NAMALWA (cell line): ENCODE measurements around the gene PPP2R5D.
A peak's percentile ranks its signal among the peaks of the same experiment; 100 is the strongest.

Experiments
- DNase-seq: peaks from one replicate; pipeline ENCODE4 v3.0.0-alpha.2; 2015; ENCODE audit warnings: low spot score

PPP2R5D gene

DNA sequence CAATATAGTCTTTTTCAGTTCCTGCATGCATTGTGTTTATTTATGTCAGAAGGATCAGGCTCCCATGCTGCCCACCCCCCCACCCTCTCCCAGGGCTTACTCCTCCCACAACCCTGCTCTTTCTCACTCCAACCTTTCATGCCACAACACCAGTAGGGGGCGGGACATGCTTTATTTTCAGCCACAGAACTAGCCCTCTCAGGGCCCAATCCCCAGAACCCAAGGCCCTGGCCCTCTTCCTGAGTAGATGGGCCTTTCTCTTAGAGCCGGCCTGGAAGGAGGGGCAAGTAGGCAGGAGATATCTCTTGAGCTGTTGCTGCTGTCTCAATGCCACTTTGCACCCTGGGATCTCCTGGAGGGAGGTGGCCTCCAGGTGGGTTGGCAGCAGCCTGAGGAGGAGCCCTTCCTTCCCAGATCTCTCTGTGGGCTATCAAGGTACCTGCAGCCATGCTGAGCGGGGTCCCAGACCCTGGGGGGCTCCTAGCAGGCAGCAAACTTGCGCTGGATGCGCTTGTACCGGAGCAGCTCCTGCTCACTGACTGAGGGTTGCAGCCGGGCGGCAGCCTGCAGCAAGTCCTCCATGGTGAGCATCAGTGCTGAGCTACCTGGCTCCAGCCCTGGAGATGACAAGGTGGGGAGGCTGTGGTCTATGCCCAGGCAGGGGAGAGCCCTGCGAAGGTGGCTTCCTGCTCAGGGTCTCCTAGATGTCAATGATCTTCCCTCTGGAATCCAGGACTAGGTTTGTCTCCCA is 20.3 kb upstream of the PPP2R5D start:
- DNase-seq: peak; percentile 75

DNA sequence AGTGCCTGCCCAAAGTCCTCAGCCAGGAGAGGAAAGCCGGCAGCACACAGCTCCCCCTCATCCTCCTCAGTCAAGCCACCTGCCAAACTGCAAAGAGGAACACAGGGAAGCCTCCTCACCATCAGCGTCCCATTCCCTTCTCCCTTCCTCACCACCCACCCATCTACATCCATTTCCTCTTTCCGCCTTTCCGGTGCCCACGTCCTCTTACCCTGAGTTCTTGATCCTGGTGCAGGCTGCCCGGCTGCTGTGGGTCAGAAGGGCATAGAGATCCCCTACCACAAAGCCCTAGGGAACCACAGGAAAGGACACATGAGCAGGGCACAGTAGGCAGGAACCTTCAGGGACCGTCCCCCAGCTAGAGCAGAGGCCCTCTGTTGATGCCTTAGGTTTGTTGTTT is 17.8 kb upstream of the PPP2R5D start:
- DNase-seq: no peak

GRCh38 chr6:42967228-42967627 is 17.1 kb upstream of the PPP2R5D start:
- no peak for DNase-seq

DNA sequence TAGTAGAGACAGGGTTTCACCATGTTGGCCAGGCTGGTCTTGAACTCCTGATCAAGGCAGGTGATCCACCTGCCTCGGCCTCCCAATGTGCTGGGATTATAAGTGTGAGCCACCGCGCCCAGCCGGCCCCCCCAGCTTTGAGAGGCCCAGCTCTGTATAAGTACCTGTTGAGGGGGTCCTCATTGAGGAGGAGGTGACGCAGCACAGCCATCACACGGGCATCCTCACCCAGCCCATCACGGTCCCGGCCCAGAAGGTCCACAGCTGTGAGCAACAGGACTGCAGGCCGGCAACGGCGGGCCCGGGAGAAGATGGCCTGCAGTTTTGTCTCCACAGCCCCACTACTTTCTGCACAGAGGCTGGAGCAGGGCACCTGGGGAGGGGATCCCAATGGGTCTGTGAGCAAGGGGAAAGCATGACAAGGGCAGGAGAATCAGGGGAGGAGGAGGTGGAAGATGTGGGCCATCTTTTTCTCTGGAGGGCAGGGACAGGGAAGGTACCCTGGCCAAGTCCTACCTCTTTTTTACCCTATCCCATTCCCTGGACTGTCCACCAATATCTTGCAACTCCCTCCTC is 16.2 kb upstream of the PPP2R5D start:
- DNase-seq: no peak

GRCh38 chr6:42968783-42969182 is 15.6 kb upstream of the PPP2R5D start:
- no peak for DNase-seq

- DNase-seq: no peak
These were observed 14.9 kb upstream of the PPP2R5D start for GRCh38 chr6:42969431-42969830.

- no peak for DNase-seq
These were observed 14.4 kb upstream of the PPP2R5D start for GRCh38 chr6:42969934-42970333.

DNA sequence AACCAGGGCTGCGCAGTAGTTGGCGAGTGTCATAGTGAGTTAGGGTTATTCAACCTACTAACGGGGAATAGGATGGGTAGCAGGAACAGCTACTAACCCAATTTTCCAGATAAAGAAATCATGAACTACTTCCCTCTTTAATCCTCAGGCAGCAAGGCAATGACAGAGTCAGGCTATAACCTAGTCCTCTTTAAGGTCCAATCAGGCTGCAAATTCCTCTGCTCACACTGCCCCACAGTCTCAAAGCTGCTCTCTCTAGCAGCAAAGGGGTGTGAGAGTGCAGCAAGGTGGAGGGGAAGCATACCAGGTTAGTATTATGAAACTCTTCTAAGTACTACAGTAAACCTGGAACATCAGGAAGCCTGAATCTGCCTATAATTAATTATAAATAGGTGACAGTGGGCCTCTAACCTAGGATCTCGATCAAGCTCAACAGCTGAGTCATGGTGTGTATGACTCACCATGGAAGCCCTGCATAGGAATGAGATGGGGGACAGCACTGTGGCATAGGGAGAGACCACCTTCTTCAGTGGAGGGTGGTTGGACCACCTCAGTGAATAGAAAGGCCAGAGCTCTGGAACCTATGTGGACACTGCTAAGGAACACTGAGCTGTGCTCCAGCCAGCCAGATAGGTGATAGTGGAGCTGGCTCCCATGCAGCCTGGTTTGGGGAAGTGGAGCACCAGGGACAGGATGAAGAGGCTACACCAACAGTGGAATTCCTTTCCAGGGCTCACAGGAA is 13.3 kb upstream of the PPP2R5D start:
- no peak for DNase-seq

- no peak for DNase-seq
These were observed 12.5 kb upstream of the PPP2R5D start for GRCh38 chr6:42971746-42972327.

DNA sequence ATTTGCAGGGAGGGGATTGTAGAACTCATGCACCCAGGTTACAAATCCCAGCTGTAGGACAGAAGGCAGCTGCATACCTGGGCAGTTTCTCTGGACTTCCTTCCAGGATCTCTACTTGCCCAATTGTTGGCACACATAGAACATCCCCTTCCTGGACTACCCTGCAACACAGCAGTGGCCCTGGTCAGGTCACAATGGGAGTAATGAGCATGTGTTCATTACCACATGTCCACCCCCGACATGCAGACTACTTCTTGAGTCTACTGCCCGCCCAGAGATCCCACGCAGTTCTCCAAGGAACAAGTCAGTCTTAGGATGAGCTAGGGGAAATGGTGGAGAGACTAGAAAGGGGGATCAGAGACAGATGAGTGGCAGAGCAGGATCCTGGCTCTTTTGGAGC is 10.4 kb upstream of the PPP2R5D start:
- DNase-seq: no peak

DNA sequence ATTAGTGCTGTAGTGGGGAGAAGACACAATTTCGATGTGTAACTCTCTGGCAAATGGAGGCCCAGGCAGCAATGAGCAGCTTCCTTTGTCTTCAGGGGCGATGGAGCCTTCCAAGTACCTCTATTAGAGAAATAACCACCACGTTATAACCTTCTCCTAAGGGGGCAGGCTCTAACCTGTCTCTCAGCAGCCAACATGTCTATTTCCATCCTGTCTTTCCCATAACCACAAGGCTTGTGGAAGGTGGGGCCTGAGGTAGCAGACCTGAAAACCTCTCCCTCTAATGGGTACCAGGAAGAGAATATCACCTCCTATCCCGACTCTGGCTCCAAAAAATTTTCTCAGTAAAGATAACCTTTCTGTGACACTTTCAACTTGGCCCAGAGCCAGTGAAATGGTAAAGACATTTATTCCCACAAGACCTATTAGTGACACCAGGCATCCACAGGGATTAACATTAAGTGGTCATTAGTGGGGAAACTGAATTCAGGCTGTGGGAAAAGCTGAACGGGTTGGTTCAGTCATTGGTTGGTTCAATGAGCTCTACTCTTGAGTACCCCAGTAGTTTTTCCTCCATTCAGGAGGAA is 9.4 kb upstream of the PPP2R5D start:
- DNase-seq: no peak

DNA sequence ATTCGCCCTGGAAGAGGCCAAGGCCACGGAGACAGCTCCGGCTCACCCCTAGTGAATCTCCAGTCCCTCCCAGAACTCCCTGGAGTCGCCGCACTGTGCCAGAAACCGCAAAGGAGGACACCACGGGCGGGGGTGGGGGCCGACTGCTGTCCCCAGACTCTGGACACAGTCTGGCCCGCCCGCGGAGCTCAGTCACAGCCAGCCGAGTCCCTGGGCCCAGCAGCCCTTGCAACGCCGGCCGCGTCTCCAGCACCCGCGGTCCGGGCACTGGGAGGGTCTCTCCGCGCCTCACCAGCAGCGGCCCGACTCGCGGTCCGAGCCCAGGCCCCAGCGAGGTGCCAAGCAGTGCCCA is 5.9 kb upstream of the PPP2R5D start:
- DNase-seq: no peak

DNA sequence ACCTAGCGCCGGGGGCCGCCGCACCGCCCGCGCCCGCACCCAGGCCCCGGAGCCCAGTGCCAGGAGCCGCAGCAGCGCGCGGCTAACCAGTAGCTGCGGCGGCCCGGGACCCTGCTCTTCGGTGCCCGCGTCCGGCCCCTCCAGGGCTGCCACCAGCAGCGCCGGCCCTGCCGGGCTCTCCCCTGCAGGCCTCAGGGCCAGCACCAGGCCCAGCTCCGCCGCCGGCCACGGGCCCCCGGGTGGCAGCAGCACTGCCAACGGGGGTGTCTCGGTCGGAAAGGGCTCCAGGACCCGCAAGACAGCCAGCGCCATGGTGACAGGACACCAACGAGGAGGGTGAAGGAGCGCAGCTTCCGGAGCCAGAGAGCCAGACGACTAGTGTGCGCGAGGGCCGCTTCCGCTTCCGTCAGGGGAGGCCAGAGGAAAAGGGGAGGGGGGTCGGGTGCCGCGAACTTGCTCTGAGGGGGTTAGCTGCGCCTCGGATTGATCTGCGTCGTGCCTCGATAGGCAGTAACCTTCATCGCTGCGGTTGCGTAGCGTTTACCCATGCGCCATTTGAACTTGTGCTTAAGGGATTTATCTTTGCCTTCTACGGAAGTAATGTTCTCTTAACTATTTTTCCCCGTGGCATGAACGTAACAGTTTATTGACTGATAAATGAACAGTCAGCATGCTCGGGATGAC is 5.4 kb upstream of the PPP2R5D start, which contains the start of gene PEX6:
PEX6 (minus strand) TSS at position 343 of the 684 bp plus-strand sequence; CDS start at position 312, 31 bp downstream.
- DNase-seq: peak; percentile 97

DNA sequence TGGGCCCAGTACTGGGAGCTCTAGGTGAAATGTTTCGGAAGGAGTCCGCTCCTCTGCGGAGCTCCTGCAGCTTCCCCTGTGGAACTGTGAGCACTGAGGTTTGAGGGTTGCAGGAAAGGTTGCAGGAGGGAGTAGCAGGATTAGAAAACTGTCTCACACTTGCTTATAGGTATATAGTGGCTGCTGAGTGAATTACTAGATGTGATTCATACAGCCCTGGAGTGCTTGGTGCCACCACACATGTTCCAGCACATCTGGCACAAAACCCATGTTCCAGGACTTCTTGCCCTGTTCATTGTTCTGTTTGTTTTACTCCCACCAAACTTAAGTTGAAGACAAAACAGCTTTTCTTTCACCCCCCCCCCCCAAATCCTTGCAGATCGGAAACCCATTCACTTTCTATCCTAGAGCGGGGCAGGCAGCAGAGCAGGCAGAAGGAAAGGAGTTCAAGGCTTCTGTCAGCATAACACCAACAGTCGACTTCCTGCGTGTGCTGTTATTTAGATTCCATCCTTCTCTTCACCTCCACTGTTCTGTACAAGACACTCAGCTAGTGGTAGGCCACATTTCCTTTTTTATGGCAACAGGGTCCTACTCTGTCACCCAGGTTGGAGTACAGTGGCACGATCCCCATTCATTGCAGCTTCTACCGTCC is 4.7 kb upstream of the PPP2R5D start:
- DNase-seq: no peak

- DNase-seq: no peak
These were observed 2.5 kb upstream of the PPP2R5D start for GRCh38 chr6:42981836-42982235.

DNA sequence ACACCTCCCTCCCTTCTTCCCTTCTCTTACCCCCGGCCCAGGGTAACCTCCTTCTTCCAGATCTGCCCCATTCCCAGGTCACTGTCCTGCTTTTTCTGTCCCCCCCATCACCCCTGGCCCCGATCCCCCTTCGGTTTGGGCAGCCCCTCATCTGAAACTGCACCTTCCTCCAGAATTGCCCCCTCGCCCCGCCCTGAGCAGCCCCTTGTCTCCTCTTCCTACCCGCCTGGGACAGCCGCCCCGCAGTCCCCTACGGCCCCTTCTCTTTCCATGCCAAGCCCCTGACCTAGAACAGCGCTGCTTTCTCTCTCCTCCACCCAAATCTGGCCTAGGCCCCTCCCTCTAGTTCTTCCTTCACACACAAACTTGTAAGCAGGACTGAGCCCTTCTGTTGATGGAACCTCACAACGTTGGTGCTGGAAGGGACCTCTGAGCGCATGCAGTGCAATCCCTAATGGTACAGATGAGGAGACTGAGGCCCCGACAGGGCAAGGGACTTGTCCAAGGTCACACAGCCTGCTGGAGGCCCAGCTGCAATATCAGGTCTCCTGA is 630 bp downstream of the PPP2R5D start:
- peak; percentile 46 for DNase-seq

- no peak for DNase-seq
These were observed 3.4 kb downstream of the PPP2R5D start for GRCh38 chr6:42987533-42988451.

DNA sequence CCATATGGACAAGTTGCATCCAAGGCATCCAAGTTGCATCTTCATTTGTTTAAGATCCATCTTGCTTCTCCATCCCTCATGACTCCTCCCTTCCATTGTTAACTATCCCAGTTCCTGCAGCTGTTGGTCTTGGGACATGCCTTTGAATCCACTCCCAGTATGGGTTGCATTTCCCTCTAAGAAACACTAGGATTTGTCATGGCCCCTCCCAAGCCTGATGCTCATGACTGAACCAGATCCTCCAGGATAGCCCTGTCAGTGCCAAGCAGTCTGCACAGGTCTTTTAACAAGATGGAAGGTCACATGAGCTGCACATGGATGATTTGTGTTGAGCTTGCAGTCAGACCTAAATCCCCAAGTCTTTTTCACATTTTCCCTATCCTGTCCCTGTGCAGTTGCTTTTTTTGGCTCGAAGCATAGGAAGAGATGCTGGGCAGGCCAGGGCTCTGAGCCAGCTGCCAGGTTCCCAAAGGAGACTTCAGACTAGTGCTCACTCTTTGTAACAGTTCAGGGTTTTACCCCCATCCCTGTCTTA is 4.2 kb downstream of the PPP2R5D start:
- DNase-seq: no peak

GRCh38 chr6:42989923-42990322 is 5.6 kb downstream of the PPP2R5D start:
- DNase-seq: no peak

DNA sequence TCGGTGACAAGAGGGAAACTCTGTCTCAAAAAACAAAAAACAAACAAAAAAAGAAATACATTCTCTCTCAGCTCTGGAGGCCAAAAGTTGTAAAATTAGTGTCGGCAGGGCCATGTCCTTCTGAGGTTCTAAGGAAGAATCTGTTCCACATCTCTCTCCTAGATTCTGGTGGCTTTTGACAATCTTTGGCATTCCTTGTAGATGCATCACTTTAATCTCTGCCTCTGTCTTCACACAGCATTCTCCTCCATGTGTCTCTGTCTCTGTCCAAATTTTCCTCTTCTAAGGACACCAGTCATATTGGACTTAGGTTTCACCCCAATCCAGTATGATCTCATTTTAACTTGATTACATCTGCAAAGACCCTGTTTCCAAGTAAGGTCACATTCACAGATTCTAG is 9.1 kb downstream of the PPP2R5D start:
- DNase-seq: no peak
